ENCODE data around the gene BRAP.
"Not testable (repeated sequence)": the region's sequence is repeated elsewhere in the genome, so short reads cannot be mapped to it uniquely, and the experiment has no call there.

The BRAP gene

DNA sequence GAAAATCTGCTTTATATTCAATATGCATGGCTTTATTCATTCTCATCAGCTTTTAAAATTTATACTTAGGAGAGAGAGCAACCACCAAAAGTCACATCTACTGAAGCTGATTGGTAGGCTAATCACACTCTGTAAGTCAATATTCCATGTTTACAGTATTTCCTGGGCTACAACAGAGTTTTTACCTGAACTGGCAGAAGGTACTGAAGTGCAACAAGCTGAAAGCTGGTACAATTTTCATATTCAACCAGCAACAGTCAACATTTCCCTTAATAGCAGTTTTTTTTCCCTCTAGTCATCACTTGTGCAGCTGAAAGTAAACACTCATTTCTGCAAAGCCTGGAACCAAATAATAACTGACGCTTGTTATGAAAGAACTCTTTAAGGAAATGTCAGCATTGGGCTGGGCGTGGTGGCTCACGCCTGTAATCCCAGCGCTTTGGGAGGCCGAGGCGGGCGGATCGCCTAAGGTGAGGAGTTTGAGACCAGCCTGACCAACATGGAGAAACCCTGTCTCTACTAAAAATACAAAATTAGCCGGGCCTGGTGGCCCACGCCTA lies 12.9 kb downstream of the BRAP start:
- no peak for DNase-seq (ENCODE audit: low spot score)

- DNase-seq (ENCODE audit: low spot score), result no peak
Observed at GRCh38 chr12:111664961-111665865, 20.5 kb downstream of the BRAP start.

DNA sequence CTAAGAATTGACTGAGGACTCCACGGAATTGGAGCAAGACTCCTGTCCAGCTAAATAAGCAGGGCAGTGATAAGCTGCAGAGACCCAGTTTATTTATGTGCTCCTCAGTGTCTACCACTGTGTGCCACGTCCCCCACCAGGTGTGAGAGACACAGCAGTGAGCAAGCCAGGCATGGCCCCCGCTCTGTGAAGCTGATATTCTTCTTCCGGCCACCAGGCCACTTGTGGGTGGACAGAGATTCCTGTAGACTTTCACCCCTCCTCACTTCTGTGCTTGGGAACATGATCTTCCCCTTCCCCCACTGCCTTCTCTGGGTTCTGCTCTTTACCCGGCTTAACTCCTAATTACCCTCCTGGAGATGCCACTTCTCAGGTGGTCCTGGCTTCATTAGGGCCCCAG lies 21.3 kb downstream of the BRAP start:
- DNase-seq (ENCODE audit: low spot score), result no peak

DNA sequence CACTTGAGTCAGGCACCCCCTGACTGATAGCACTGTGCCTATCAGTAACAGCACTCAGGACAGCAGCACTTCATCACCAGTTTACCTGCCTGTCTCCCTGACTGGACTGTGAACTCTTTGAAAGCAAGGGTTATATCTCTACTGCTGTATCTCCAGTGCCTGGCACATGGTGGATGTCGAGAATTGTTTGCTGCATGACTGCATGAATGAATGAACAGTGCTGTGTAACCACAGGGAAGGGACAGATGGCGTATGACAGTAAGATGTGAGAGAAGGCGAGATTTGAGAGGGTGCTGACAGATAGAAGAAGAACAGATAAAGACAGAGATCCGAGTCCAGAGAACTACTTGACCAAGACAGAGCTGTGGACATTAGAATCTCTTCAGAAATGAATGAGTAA lies 29.7 kb downstream of the BRAP start:
- DNase-seq (ENCODE audit: low spot score), result no peak

DNA sequence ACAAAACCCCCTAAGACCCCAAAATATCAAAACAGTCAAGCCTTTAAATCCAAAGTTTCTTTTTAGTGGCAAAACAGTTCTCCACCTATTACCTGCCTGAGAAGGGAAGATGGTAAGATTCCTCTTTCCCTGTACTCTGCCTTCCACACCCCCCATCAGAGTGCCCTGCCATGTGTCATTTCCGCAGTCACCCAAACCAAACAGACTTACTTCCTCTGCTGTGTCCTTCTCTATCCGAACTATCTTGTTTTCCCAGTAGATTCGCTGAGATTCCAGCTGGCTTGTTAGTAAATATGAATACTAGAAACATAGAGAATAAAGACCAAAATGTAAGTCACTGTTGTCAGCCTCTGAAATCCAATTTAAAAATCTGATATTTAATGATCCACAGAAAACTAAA lies 30.4 kb downstream of the BRAP start:
- no peak for DNase-seq (ENCODE audit: low spot score)

- DNase-seq (ENCODE audit: low spot score), result no peak
Observed at GRCh38 chr12:111653596-111653995, 32.2 kb downstream of the BRAP start.

DNA sequence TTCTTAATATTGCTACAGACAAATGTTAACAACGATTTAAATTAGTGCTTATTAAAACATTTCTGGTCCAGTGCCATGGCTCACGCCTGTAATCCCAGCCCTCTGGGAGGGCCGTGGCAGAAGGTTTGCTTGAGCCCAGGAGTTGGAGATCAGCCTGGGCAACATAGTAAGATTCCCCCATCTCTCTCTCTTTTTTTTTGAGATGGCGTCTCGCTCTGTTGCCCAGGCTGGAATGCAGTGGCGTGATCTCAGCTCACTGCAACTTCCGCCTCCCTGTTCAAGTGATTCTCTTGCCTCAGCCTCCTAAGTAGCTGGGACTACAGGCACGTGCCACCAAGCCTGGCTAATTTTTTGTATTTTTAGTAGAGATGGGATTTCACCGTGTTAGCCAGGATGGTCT lies 33.2 kb downstream of the BRAP start:
- peak; percentile 11 for DNase-seq (ENCODE audit: low spot score)

GRCh38 chr12:111650912-111651311 lies 34.8 kb downstream of the BRAP start:
- DNase-seq (ENCODE audit: low spot score), result no peak

DNA sequence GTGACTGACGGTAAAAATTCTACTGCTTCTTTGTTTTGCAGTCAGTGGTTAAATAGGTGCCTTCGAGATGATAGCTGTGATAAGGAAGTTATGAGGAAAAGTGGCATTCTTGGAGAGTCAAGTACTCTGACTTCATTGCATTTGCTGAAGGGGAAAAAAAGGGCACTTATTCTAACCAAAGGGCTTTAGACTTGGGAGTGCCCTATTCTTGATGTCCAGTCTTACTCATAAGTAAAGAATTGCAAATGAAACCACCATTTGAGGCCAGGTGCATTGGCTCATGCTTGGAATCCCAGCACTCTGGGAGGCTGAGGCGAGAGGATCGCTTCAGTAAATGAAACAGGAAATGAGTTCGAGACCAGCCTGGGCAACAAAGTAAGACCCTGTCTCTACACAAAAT lies 40.3 kb downstream of the BRAP start:
- DNase-seq (ENCODE audit: low spot score), result peak; percentile 86

DNA sequence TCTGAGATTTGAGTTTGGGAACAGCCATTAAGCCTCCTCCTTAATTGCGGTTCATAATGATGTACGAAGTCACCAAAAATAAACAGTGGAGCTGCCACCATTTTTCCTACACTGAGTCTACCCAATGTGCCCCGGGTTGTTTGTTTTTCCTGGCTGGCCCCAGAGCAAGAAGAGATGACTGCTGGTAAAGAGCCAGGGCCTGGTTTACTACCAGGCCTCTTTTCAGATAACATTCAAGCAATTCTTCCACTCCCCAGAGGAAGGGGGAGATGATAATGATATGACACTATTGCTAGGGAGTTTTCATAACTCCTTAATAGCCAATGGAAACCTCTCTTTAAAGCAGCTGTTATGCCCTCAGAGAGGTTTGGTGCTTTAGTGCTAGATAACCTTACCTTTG lies 42.3 kb downstream of the BRAP start:
- DNase-seq (ENCODE audit: low spot score), result no peak

DNA sequence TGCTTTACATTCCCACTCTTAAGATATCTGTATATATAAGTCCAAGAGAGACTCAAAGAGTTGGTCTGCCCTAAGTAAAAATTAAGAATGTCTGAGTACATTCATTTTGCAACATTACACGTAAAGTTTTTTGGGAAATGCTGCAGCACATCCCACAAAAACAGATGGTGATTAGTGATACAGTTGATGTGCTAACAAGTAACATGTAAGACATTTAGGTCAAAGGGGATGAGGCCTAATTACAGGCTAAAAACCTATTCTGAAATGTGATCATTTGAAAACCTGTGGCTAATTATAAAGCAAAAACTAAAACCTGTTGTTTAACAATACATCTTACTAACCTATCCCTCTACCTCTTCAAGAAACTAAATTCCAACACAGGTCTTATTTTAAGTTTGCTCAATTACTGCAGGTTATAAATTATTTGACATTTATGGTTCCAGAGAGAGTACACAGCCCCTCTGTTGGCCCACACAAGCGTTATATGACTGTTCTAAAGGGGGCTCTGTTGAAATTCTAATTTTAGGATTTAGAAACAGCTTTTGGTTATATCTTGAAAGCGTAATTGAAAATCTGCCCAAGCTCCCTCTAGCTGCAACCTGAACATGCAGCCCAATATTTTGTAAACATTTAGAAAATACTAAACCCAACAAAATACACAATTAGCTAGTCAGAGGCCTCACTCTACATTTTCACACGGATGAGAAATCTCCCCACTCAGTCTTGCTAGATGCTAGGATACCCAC lies 42.9 kb downstream of the BRAP start:
- DNase-seq (ENCODE audit: low spot score), result no peak

DNA sequence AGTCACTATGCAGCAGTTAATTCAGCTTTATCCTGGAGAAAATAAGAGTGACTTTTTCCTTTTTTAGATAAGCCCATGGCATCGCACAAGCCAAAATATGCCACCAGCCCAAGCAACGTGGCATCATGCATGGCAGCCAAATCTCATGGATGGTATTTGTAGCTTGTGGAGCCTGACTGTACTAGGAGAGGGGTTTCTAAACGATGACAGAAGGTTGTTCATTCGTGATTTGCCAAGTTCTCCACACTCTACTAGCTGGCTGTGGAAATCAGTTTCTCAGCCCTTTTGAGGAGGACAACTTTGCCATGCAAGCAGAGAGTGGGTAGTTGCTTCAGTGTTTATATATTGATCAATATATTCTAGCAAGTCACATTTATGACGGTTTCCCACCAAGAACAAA lies 45.2 kb downstream of the BRAP start:
- DNase-seq (ENCODE audit: low spot score), result no peak

DNA sequence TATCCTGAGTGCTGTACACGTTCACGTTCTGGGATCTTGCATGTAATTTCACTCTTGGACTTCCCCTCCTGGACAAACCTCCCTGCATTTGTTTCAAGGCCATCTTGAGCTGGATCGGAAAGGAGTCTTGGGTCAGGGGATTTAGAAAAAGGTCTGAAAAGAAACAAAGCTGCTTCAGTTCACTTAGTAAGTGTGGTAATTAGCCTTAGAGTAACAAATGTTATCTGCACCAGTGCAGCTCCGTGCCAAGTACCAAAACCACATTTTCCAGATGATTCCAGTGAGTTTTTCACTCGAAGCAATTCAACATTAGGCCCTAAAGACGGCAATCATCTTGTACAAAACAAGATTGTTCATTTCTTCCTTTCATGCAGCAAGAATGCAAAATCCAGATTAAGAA lies 47.2 kb downstream of the BRAP start:
- DNase-seq (ENCODE audit: low spot score), result no peak

GRCh38 chr12:111636209-111636945 lies 49.4 kb downstream of the BRAP start:
- DNase-seq (ENCODE audit: low spot score), result no peak

DNA sequence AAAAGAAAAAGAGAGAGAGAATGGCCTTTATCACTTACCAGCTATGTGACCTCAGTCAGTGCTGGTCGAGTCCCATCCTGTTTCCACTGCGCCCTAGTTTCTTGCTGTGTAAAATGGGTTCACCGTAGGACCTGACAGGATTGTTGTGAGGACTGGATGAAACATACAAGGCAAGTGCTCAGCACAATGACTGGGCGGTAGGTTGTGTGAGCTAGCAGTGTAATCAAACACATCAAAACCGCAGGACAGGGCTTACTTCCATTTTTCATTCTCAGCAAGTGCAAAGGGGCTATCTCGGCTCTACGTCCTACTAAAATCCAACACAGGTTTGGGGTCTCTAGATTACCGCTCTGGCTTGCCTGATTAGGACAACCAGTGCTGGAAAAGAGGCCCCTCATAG lies 50.2 kb downstream of the BRAP start:
- no peak for DNase-seq (ENCODE audit: low spot score)

- no peak for DNase-seq (ENCODE audit: low spot score)
Observed at GRCh38 chr12:111628505-111629260, 57.1 kb downstream of the BRAP start.

GRCh38 chr12:111626230-111626629 lies 59.5 kb downstream of the BRAP start:
- no peak for DNase-seq (ENCODE audit: low spot score)

DNA sequence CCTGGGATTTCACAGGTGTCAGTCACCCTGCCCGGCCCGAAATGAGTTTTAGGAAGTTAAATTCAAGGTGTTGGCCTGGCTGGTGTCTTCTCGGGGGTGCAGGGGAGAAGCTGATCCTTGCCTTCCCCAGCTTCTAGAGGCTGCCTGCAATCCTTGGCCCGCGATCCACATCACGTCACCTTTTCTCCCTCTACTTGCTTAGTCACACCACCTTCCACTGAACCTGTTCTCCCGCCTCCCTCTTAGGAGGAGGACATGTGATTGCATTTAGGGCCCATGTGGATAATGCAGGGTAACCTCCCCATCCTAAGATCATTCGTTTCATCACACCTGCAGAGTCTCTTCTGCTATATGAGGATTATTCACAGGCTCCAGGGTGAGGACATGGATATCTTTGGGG lies 61.2 kb downstream of the BRAP start:
- DNase-seq (ENCODE audit: low spot score), result peak; percentile 16

- not testable (repeated sequence) for DNase-seq (ENCODE audit: low spot score)
Observed at GRCh38 chr12:111617841-111618240, 67.9 kb downstream of the BRAP start.

GRCh38 chr12:111616177-111616623 lies 69.6 kb downstream of the BRAP start:
- DNase-seq (ENCODE audit: low spot score), result no peak

GRCh38 chr12:111607239-111607638 lies 78.5 kb downstream of the BRAP start:
- DNase-seq (ENCODE audit: low spot score), result no peak

Measured in kidney tubule cell (primary cell).